Thyroid gland (tissue), 4 donors: ENCODE results near the gene SULF2. TPM values are rescaled to one million over a fixed set of nuclear protein-coding genes. Genes with fewer than 3 reads are reported as not detected.

ENCODE experiments used
- DNase-seq, 2 donors: peaks; one replicate each; pipeline ENCODE4 v3.0.0-alpha.2; 2019
- H3K27ac ChIP-seq, 3 donors: fragments of 200-600 bp; sonication (generic); 1 replicate in 2 of 3; 2 replicates in 1 of 3; pipeline ENCODE4 v1.5.1; 2016 to 2019; ENCODE audit warnings: mild to moderate bottlenecking in 1 of 3, moderate library complexity in 1 of 3
- H3K27me3 ChIP-seq: fragments of 200-600 bp; sonication (generic); one replicate; pipeline ENCODE4 v1.5.1; 2019
- H3K36me3 ChIP-seq, 2 donors: fragments of 200-600 bp; sonication (generic); one replicate each; pipeline ENCODE4 v1.5.1; 2016 to 2019
- H3K4me1 ChIP-seq, 2 donors: fragments of 200-600 bp; sonication (generic); one replicate each; pipeline ENCODE4 v1.5.1; 2017 to 2019
- H3K4me3 ChIP-seq, 3 donors: fragments of 200-600 bp; sonication (generic); replicated peaks in 1 of 3; 1 replicate in 2 of 3; 2 replicates in 1 of 3; pipeline ENCODE4 v1.5.1; 2016; ENCODE audit warnings: mild to moderate bottlenecking in 1 of 3
- H3K9me3 ChIP-seq: fragments of 200-600 bp; sonication (generic); one replicate; pipeline ENCODE4 v1.5.1; 2017
- POLR2A ChIP-seq, 2 donors: fragments of 450-650 bp; IDR thresholded peaks; one replicate each; pipeline ENCODE4 v1.6.1; 2017; ENCODE audit warnings: antibody characterized with exemption in 2 of 2, mild to moderate bottlenecking in 2 of 2, moderate library complexity in 1 of 2
- WGBS, 2 donors: methylation state at CpG; one replicate each; pipeline ENCODE4 v1.1.5; 2017; 5-methylcytosine and 5-hydroxymethylcytosine counted together
- intact Hi-C: fragments of 100-400 bp; cut with DNase I; formaldehyde crosslinking; loops from one replicate; pipeline ENCODE4 v1.15.1; 2023
- total RNA-seq, 4 donors: library from RNA; depleted of rRNA; stranded (reverse); fragments of >200 nt; gene quantifications; one replicate each; pipeline ENCODE4 v1.2.3, GENCODE V29; 2016
- TF ChIP-seq, protein P1 (sequence below), 6 experiments: fragments of 200-600 bp in 3 of 6; fragments of 450-650 bp in 3 of 6; sonication (generic) in 3 of 6; IDR thresholded peaks; one replicate each; pipeline ENCODE4 v1.5.1; 2016 to 2019; ENCODE audit warnings: antibody characterized with exemption in 6 of 6, mild to moderate bottlenecking in 2 of 6, inconsistent platforms in 1 of 6, moderate library complexity in 1 of 6

The SULF2 gene
- total RNA-seq, 4 donors from 2014 or later, result 39.4 to 90.6 (median 55.4) TPM

DNA sequence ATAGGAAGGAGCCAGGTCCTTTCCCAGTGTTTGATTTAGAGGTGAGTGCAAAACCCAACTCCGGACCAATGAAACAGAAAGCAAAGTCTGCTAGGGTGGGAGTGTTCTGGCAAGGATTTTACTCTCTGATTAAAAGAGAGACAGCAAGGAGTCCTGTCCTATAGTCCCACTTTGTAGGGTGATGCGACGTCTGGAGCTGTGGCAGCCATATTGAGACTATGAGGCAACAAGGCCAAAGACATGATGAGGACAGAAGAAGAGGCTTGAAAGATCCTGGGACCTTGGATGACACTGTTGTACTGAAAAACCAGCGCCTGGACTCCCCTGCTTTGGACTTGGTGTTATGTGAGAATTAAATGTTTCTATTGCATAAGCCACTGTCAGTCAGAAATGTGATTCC lies 8.1 kb downstream of the SULF2 start:
- no peaks in the 10 kb centered on the region for H3K27me3 ChIP-seq
- no peak overlapping the region for H3K4me3 ChIP-seq
- no peak overlapping the region for H3K27ac ChIP-seq
- H3K4me1 ChIP-seq, result peaks cover 6 to 25% of the 10 kb centered on the region in 2 donors
- 94 to 97% methylated on average over 4 of the region's 4 CpGs for WGBS, 2 donors
- TF ChIP-seq, protein P1, sequence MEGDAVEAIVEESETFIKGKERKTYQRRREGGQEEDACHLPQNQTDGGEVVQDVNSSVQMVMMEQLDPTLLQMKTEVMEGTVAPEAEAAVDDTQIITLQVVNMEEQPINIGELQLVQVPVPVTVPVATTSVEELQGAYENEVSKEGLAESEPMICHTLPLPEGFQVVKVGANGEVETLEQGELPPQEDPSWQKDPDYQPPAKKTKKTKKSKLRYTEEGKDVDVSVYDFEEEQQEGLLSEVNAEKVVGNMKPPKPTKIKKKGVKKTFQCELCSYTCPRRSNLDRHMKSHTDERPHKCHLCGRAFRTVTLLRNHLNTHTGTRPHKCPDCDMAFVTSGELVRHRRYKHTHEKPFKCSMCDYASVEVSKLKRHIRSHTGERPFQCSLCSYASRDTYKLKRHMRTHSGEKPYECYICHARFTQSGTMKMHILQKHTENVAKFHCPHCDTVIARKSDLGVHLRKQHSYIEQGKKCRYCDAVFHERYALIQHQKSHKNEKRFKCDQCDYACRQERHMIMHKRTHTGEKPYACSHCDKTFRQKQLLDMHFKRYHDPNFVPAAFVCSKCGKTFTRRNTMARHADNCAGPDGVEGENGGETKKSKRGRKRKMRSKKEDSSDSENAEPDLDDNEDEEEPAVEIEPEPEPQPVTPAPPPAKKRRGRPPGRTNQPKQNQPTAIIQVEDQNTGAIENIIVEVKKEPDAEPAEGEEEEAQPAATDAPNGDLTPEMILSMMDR (IDR thresholded peaks at IDR 0.05), result no peak
- no peak for DNase-seq
- H3K9me3 ChIP-seq, result no peaks in the 10 kb centered on the region
- H3K36me3 ChIP-seq, result no peaks in the 10 kb centered on the region
- intact Hi-C loops, result no loop called here

DNA sequence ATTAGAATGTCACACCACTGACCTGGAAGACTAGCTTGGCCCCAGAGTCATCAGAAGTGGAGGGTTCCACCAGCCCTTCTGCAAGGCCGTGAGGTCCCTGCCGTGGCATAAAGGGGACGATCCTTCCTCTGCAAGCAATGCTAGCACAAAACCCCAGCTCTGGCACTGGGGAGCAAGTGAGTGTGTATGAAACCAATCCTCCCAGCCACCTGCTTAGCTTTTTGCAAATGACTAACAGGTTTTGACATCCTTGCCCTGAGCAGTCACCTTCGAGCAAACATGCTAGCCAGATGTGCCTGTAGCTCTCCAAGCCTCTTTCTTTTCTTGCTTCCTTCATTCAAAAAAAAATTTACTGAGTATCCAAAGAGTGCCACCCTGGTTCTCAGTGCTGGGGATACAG lies 8.6 kb downstream of the SULF2 start:
- H3K4me3 ChIP-seq, result no peak overlapping the region
- no peaks in the 10 kb centered on the region for H3K36me3 ChIP-seq
- peaks cover 6 to 20% of the 10 kb centered on the region in 2 donors for H3K4me1 ChIP-seq
- H3K27ac ChIP-seq, result no peak overlapping the region
- 83 to 96% methylated on average over 4 of the region's 4 CpGs for WGBS, 2 donors
- H3K9me3 ChIP-seq, result no peaks in the 10 kb centered on the region
- TF ChIP-seq, protein P1 (IDR thresholded peaks at IDR 0.05), result no peak
- TF ChIP-seq POLR2A (IDR thresholded peaks at IDR 0.05), result no peak
- DNase-seq, result no peak
- H3K27me3 ChIP-seq, result no peaks in the 10 kb centered on the region
- intact Hi-C loops, result no loop called here

DNA sequence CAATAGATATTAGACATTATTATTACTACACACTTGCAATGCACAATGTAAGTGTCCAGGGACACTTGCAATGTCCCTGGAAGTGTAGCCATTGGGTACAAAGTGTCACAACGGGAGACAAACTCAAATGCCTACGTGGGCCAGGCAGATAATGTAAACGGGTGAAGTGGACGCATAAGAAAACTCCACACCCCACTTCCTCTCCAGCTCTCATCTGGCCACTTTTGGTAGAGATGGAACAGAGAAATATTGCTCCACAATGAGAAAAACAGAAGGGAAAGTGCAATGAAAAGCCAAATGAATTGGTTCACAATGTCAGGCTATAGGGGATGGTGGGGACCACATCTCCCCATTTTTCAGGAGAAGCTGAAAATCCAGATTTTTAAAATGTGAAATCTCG lies 9.4 kb downstream of the SULF2 start:
- no peak for TF ChIP-seq POLR2A (IDR thresholded peaks at IDR 0.05)
- TF ChIP-seq, protein P1 (IDR thresholded peaks at IDR 0.05), result no peak

DNA sequence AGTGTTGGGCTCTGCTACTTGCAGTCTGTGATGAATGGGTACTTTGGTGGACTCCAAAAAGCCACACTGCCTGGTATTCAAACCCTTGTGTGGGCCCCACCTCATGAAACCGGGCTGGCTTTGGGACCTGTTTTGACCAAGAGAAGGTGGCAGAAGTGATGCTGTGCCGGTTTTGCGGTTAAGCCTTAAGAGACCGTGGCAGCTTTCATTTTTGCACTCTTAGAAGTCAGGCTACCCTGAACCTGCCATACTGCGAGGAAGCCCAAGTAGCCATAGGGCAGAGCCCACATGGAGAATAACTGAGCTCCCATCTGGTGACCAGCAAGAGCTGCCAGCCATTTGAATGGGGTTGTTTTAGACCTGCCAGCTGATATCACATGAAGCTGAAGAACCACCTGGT lies 10.2 kb downstream of the SULF2 start:
- 95 to 100% methylated on average over 5 of the region's 5 CpGs for WGBS, 2 donors
- peaks cover 6 to 20% of the 10 kb centered on the region in 2 donors for H3K4me1 ChIP-seq
- no peak overlapping the region for H3K4me3 ChIP-seq
- no peaks in the 10 kb centered on the region for H3K27me3 ChIP-seq
- no peaks in the 10 kb centered on the region for H3K9me3 ChIP-seq
- no peak overlapping the region for H3K27ac ChIP-seq
- no peak for DNase-seq
- intact Hi-C loops, result no loop called here
- TF ChIP-seq, protein P1 (IDR thresholded peaks at IDR 0.05), result no peak
- no peak for TF ChIP-seq POLR2A (IDR thresholded peaks at IDR 0.05)
- no peaks in the 10 kb centered on the region for H3K36me3 ChIP-seq

More for the DNA sequence above, 9.4 kb downstream of the SULF2 start:
- H3K27me3 ChIP-seq, result no peaks in the 10 kb centered on the region
- H3K27ac ChIP-seq, result no peak overlapping the region
- peaks cover 6 to 20% of the 10 kb centered on the region in 2 donors for H3K4me1 ChIP-seq
- no peaks in the 10 kb centered on the region for H3K36me3 ChIP-seq
- intact Hi-C loops, result no loop called here
- DNase-seq, result no peak
- WGBS, 2 donors, result 72% methylated on average over 5 of the region's 5 CpGs
- no peak overlapping the region for H3K4me3 ChIP-seq
- H3K9me3 ChIP-seq, result no peaks in the 10 kb centered on the region

DNA sequence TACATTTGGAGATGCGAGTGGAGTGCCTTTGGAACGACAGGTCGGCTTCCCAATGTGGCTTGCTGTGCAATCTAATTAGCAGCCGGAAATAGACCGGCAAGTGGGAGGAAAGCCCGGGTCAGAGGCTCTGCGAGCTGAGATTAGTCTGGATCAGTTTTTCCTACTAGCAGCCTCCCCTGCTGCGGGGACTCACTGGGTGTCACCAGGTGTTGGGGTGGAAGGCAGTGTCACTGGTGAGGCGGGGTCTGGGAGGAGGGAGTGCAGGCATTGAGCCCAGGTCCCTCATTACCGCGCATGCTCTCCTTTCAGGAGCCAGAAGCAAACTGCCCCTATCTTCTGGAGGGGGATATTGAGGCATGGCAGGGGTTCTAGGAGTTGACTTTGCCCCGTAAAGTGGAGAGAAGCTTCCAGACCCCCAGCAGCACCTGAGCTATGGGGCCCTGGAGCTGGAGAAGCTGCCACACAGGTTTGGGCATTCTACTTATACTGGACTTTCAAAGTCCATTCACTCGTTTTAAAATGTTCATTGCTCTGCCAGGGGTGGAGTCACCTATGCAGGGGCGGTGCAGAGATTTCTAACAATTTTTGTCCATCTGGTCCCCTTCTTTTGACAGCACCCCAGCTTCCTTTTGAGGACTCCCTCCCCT lies 11.0 kb downstream of the SULF2 start:
- peak in 1 of 2 donors; percentile 13 for DNase-seq
- Histone ChIP-seq H3K36me3 (no peaks in the 10 kb centered on the region), H3K9me3 (no peaks in the 10 kb centered on the region), H3K27ac (peak overlapping the region in 2 of 3 donors; percentile 35 to 49), H3K4me3 (no peak overlapping the region), H3K27me3 (no peaks in the 10 kb centered on the region), H3K4me1 (peaks cover 6 to 20% of the 10 kb centered on the region in 2 donors)
- intact Hi-C loops, result no loop called here
- WGBS, 2 donors, result 41 to 51% methylated on average over 14 of the region's 14 CpGs
- TF ChIP-seq POLR2A (IDR thresholded peaks at IDR 0.05), result no peak
- TF ChIP-seq, protein P1 (IDR thresholded peaks at IDR 0.05), result no peak
